Osteocyte (in vitro differentiated cells): Measurements from ENCODE around the gene TP53I3. TPM values are rescaled to one million over a fixed set of nuclear protein-coding genes. Genes with fewer than 3 reads are reported as not detected.

ENCODE experiments used
- DNase-seq: peaks from one replicate; pipeline ENCODE4 v3.0.0; 2021; ENCODE audit warnings: mixed read lengths; ENCODE audit not compliant: unreplicated experiment; ENCODE audit errors: extremely low spot score
- H3K27ac Mint-ChIP-seq: one replicate; pipeline ENCODE4 v1.8.0; 2021; ENCODE audit warnings: mild to moderate bottlenecking, mixed read lengths; ENCODE audit not compliant: unreplicated experiment
- H3K27me3 Mint-ChIP-seq: one replicate; pipeline ENCODE4 v1.8.0; 2021; ENCODE audit warnings: mixed read lengths; ENCODE audit not compliant: unreplicated experiment
- H3K36me3 Mint-ChIP-seq: one replicate; pipeline ENCODE4 v1.8.0; 2021; ENCODE audit warnings: mixed read lengths; ENCODE audit not compliant: unreplicated experiment
- H3K4me1 Mint-ChIP-seq: one replicate; pipeline ENCODE4 v1.8.0; 2021; ENCODE audit warnings: mixed read lengths; ENCODE audit not compliant: unreplicated experiment
- H3K4me3 Mint-ChIP-seq: one replicate; pipeline ENCODE4 v1.8.0; 2021; ENCODE audit warnings: mild to moderate bottlenecking, moderate library complexity, mixed read lengths; ENCODE audit not compliant: unreplicated experiment
- H3K9me3 Mint-ChIP-seq: one replicate; pipeline ENCODE4 v1.8.0; 2021; ENCODE audit warnings: mixed read lengths; ENCODE audit not compliant: unreplicated experiment
- long read RNA-seq: library from polyadenylated mRNA; unstranded; transcript quantifications from one replicate; pipeline ENCODE4 v2.0.0, GENCODE V29; 2021
- total RNA-seq: library from RNA; stranded (reverse); gene quantifications from 2 replicates; pipeline ENCODE4 v1.2.1, GENCODE V29; 2021
- TF ChIP-seq, protein P1 (sequence below): fragments of 200-600 bp; sonication (generic); IDR thresholded peaks from 2 replicates; pipeline ENCODE4 v1.5.0; 2021; ENCODE audit warnings: antibody characterized with exemption, mild to moderate bottlenecking, moderate library complexity

TP53I3 gene
- total RNA-seq = 44.4 and 45.9 TPM in 2 replicates
- long read RNA-seq, transcript TP53I3-202 (6 exons, 1,635 nt) = major isoform, 84 of 124 reads
- long read RNA-seq, transcript TP53I3-201 (5 exons, 1,998 nt) = minor isoform, 25 of 124 reads
- long read RNA-seq, partial matches to known transcripts = 2 of 124 reads
- long read RNA-seq, other reads (novel, unspliced or antisense) = 12 of 124 reads

GRCh38 chr2:24084386-24085199 is at the start of gene TP53I3:
TP53I3 (minus strand) TSS chr2:24084834; CDS start chr2:24084326, 508 bp downstream.
- Mint-ChIP-seq H3K4me3 (peak within 1 kb of the TSS; percentile 93), H3K36me3 (peaks cover 16% of the 10 kb centered on the region), H3K9me3 (no peaks in the 10 kb centered on the region), H3K27ac (peak within 1 kb of the TSS; percentile 95), H3K27me3 (no peaks in the 10 kb centered on the region), H3K4me1 (peaks cover 20% of the 10 kb centered on the region)
- DNase-seq = peak; percentile 98
- TF ChIP-seq, protein P1, sequence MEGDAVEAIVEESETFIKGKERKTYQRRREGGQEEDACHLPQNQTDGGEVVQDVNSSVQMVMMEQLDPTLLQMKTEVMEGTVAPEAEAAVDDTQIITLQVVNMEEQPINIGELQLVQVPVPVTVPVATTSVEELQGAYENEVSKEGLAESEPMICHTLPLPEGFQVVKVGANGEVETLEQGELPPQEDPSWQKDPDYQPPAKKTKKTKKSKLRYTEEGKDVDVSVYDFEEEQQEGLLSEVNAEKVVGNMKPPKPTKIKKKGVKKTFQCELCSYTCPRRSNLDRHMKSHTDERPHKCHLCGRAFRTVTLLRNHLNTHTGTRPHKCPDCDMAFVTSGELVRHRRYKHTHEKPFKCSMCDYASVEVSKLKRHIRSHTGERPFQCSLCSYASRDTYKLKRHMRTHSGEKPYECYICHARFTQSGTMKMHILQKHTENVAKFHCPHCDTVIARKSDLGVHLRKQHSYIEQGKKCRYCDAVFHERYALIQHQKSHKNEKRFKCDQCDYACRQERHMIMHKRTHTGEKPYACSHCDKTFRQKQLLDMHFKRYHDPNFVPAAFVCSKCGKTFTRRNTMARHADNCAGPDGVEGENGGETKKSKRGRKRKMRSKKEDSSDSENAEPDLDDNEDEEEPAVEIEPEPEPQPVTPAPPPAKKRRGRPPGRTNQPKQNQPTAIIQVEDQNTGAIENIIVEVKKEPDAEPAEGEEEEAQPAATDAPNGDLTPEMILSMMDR = peak; percentile 99

DNA sequence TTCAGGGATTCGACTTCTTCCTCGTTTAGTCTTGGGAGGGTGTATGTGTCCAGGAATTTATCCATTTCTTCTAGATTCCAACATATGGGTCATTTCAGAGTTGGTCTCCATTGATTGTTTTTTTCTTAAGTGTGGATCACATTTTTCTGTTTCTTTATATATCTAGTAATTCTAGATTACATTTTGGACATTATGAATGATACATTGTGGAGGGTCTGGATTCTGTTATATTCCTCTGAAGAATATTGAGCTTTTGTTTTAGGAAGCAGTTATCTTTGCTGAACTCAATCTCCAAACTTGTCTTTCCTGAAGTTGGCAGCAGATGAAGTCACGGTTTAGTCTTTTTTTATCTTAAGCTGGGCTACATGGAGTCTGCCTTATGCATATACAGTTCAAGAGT is 47.9 kb upstream of the TP53I3 start:
- TF ChIP-seq, protein P1 = no peak
- Mint-ChIP-seq H3K36me3 (peaks cover 22% of the 10 kb centered on the region), H3K4me3 (no peak overlapping the region), H3K9me3 (peaks cover 14% of the 10 kb centered on the region), H3K27me3 (no peaks in the 10 kb centered on the region), H3K27ac (no peak overlapping the region), H3K4me1 (peaks cover 8% of the 10 kb centered on the region)
- DNase-seq = no peak

DNA sequence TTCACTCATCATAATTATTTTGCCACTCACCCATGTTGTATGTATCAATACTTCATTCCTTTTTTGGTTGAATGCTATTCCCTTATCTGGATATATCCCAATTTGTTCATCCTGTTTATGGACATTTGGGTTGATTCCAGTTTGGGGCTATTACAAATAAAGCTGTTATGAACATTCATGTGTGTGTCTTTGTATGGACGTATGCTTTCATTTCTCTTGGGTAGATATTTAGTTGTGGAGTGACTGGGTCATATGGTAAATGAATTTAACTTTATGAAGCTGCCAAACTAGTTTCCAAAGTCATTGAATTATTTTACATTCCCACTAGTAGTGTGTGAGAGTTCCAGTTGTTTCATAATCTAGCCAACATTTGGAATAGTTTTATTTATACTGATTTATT is 41.3 kb upstream of the TP53I3 start:
- TF ChIP-seq, protein P1 = no peak
- Mint-ChIP-seq H3K4me3 (no peak overlapping the region), H3K9me3 (no peaks in the 10 kb centered on the region), H3K4me1 (peaks cover 27% of the 10 kb centered on the region), H3K27me3 (no peaks in the 10 kb centered on the region), H3K36me3 (peaks cover 8% of the 10 kb centered on the region), H3K27ac (no peak overlapping the region)
- no peak for DNase-seq

GRCh38 chr2:24123922-24124580 is 39.4 kb upstream of the TP53I3 start:
- peak overlapping the region; percentile 80 for H3K4me3 Mint-ChIP-seq
- no peaks in the 10 kb centered on the region for H3K9me3 Mint-ChIP-seq
- TF ChIP-seq, protein P1 = no peak
- H3K27me3 Mint-ChIP-seq = no peaks in the 10 kb centered on the region
- H3K27ac Mint-ChIP-seq = peak overlapping the region; percentile 95
- peaks cover 22% of the 10 kb centered on the region for H3K4me1 Mint-ChIP-seq
- peaks cover 8% of the 10 kb centered on the region for H3K36me3 Mint-ChIP-seq
- no peak for DNase-seq
